Naive thymus-derived CD8-positive, alpha-beta T cell (primary cell): ENCODE results near the gene FOXP2. TPM values are rescaled to one million over a fixed set of nuclear protein-coding genes. Genes with fewer than 3 reads are reported as not detected.
"Not testable (repeated sequence)": the region's sequence is repeated elsewhere in the genome, so short reads cannot be mapped to it uniquely, and the experiment has no call there.

ENCODE experiments used
- ATAC-seq, 2 donors: fragments of 150-1000 bp; cut with Tn5 transposase in 1 of 2; sonication (Bioruptor Pico), chemical (Tn5 transposase) in 1 of 2; 1 replicate in 1 of 2; 2 replicates in 1 of 2; pipeline ENCODE4 v1.10.0; 2021; ENCODE audit warnings: mild to moderate bottlenecking in 2 of 2, moderate library complexity in 2 of 2
- POLR2A ChIA-PET: fragments of 350-600 bp; sonication (Branson Sonifier 250); formaldehyde crosslinking; loops from one replicate; lab custom pipeline; 2021; ENCODE audit warnings: antibody characterized with exemption; lab: Charles Lee
- DNase-seq, 10 donors: peaks; one replicate each; pipeline versions ENCODE4 v3.0.0 to v3.0.0-alpha.2; 2020 to 2022
- H3K27ac Mint-ChIP-seq, 10 donors: one replicate each; pipeline ENCODE4 v1.8.0; 2020 to 2022; ENCODE audit warnings: mild to moderate bottlenecking in 10 of 10, mixed read lengths in 10 of 10, moderate library complexity in 4 of 10, inconsistent platforms in 1 of 10
- H3K27me3 Mint-ChIP-seq, 5 donors: one replicate each; pipeline ENCODE4 v1.8.0; 2021 to 2022; ENCODE audit warnings: mixed read lengths in 5 of 5
- H3K36me3 Mint-ChIP-seq, 3 donors: one replicate each; pipeline ENCODE4 v1.8.0; 2020 to 2022; ENCODE audit warnings: mixed read lengths in 3 of 3, mild to moderate bottlenecking in 2 of 3, inconsistent platforms in 1 of 3
- H3K4me1 Mint-ChIP-seq, 4 donors: one replicate each; pipeline ENCODE4 v1.8.0; 2021 to 2022; ENCODE audit warnings: mixed read lengths in 4 of 4
- H3K4me3 Mint-ChIP-seq, 10 donors: one replicate each; pipeline ENCODE4 v1.8.0; 2020 to 2022; ENCODE audit warnings: mild to moderate bottlenecking in 10 of 10, mixed read lengths in 10 of 10, moderate library complexity in 6 of 10, inconsistent platforms in 1 of 10
- H3K9me3 Mint-ChIP-seq, 9 donors: one replicate each; pipeline ENCODE4 v1.8.0; 2020 to 2022; ENCODE audit warnings: mixed read lengths in 9 of 9, mild to moderate bottlenecking in 3 of 9, inconsistent platforms in 1 of 9, moderate library complexity in 1 of 9
- polyA plus RNA-seq, 3 donors: library from polyadenylated mRNA; unstranded; fragments of 300-500 nt; fragmentation: Illumina TruSeq; gene quantifications; one replicate each; pipeline ENCODE4 v1.2.3, GENCODE V29; 2021
- total RNA-seq, 8 experiments: library from RNA in 2 of 8; stranded (reverse) in 2 of 8; gene quantifications; one replicate each; pipeline ENCODE4 v1.2.3 and lab custom pipeline; 2021 to 2026

FOXP2 gene
- total and polyA plus RNA-seq, 5 experiments from 2014 or later, result not detected

DNA sequence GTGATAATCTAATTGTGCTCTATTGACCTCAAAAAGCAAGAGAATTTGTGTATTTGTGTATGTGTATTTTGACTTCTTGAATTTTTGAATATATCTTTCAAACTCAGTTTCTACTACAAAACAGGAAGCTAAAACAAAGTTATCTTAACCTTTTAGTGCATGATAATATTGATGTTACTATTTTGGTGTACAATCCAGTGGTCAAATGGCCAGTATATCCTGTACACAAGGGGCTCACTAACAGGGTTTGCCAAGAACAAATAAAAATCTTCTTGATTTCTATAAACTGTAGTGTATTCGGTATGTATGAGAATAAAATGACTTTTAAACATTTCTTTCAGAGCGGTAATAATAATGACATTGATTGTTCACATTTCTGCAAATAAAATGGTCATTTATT, 69.6 kb downstream of the FOXP2 start:
- no peak for ATAC-seq
- DNase-seq, result no peak
- POLR2A ChIA-PET, result no interaction called here
- no peak overlapping the region for H3K4me3 Mint-ChIP-seq
- H3K27ac Mint-ChIP-seq, result no peak overlapping the region
- H3K9me3 Mint-ChIP-seq, result peaks cover 3 to 21% (median 11%) of the 10 kb centered on the region in 9 donors
- no peaks in the 10 kb centered on the region for H3K4me1 Mint-ChIP-seq
- peaks cover 0 to 6% (median 0%) of the 10 kb centered on the region in 3 donors for H3K36me3 Mint-ChIP-seq
- H3K27me3 Mint-ChIP-seq, result no peaks in the 10 kb centered on the region

- H3K4me1 Mint-ChIP-seq, result no peaks in the 10 kb centered on the region
- H3K4me3 Mint-ChIP-seq, result no peak overlapping the region
- no peak overlapping the region for H3K27ac Mint-ChIP-seq
- POLR2A ChIA-PET, result no interaction called here
- ATAC-seq (no peak), DNase-seq (no peak)
- H3K9me3 Mint-ChIP-seq, result peaks cover 0 to 27% (median 12%) of the 10 kb centered on the region in 9 donors
- H3K36me3 Mint-ChIP-seq, result peaks cover 0 to 10% (median 0%) of the 10 kb centered on the region in 3 donors
- H3K27me3 Mint-ChIP-seq, result no peaks in the 10 kb centered on the region
Measured at GRCh38 chr7:114487174-114487573, 72.6 kb downstream of the FOXP2 start.

- Mint-ChIP-seq H3K4me1 (no peaks in the 10 kb centered on the region), H3K36me3 (peaks cover 0 to 10% (median 0%) of the 10 kb centered on the region in 3 donors), H3K9me3 (peaks cover 0 to 28% (median 9%) of the 10 kb centered on the region in 9 donors), H3K27ac (no peak overlapping the region), H3K4me3 (no peak overlapping the region), H3K27me3 (no peaks in the 10 kb centered on the region)
- no peak for ATAC-seq
- POLR2A ChIA-PET, result no interaction called here
- no peak for DNase-seq
Measured at GRCh38 chr7:114488696-114489095, 74.1 kb downstream of the FOXP2 start.

DNA sequence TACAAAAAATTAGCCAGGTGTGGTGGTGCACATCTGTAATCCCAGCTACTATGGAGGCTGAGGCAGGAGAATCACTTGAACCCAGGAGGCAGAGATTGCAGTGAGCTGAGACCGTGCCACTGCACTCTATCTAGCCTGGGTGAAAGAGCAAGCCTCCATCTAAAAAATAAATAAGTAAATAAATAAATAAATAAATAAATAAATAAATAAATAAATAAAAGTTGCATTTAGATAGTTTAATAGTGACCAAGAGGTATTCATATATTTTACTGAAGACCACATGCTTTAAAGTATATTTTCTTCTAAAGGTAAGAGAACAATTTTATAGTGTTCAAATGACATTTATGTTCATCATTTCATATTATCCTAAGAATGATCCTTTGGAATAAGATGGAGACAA, 82.9 kb downstream of the FOXP2 start:
- H3K9me3 Mint-ChIP-seq, H3K27me3 Mint-ChIP-seq, DNase-seq, POLR2A ChIA-PET, H3K4me3 Mint-ChIP-seq, H3K4me1 Mint-ChIP-seq, ATAC-seq, H3K36me3 Mint-ChIP-seq, H3K27ac Mint-ChIP-seq: not testable (repeated sequence)

- no peaks in the 10 kb centered on the region for H3K4me1 Mint-ChIP-seq
- no peaks in the 10 kb centered on the region for H3K27me3 Mint-ChIP-seq
- no peak overlapping the region for H3K4me3 Mint-ChIP-seq
- H3K9me3 Mint-ChIP-seq, result peaks cover 0 to 2% (median 0%) of the 10 kb centered on the region in 9 donors
- no peaks in the 10 kb centered on the region for H3K36me3 Mint-ChIP-seq
- no peak for DNase-seq
- H3K27ac Mint-ChIP-seq, result no peak overlapping the region
- POLR2A ChIA-PET, result no interaction called here
- no peak for ATAC-seq
Measured at GRCh38 chr7:114502454-114503254, 88.0 kb downstream of the FOXP2 start.

DNA sequence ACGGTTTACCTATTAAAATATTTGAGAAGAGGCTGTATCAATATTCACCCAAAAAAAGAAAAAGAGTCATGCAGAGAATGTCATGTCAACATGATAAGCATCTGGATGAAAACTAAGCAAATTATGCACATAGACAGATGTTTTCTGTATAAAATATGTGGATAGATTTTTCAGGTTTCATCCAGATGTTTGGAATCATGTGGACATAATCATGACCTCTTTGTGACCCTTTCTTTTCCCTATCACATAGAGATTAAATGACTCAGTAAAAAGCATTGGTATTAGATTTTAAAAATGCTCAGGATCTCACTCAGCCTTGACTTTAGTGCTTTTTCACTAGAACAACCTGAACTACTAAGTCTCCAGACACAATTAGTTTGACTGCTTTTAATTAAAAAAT, 90.0 kb downstream of the FOXP2 start:
- DNase-seq (no peak), ATAC-seq (no peak)
- Mint-ChIP-seq H3K36me3 (no peaks in the 10 kb centered on the region), H3K27me3 (no peaks in the 10 kb centered on the region), H3K27ac (no peak overlapping the region), H3K9me3 (peaks cover 0 to 2% (median 0%) of the 10 kb centered on the region in 9 donors), H3K4me3 (no peak overlapping the region), H3K4me1 (no peaks in the 10 kb centered on the region)
- POLR2A ChIA-PET, result no interaction called here

- DNase-seq (no peak), ATAC-seq (no peak)
- POLR2A ChIA-PET, result no interaction called here
- no peak overlapping the region for H3K27ac Mint-ChIP-seq
- H3K4me3 Mint-ChIP-seq, result no peak overlapping the region
- no peaks in the 10 kb centered on the region for H3K4me1 Mint-ChIP-seq
- H3K27me3 Mint-ChIP-seq, result no peaks in the 10 kb centered on the region
- peaks cover 0 to 6% (median 0%) of the 10 kb centered on the region in 9 donors for H3K9me3 Mint-ChIP-seq
- no peaks in the 10 kb centered on the region for H3K36me3 Mint-ChIP-seq
Measured at GRCh38 chr7:114507381-114507780, 92.8 kb downstream of the FOXP2 start.

- H3K4me3 Mint-ChIP-seq, result no peak overlapping the region
- H3K27ac Mint-ChIP-seq, result no peak overlapping the region
- no peak for DNase-seq
- no peaks in the 10 kb centered on the region for H3K4me1 Mint-ChIP-seq
- no peak for ATAC-seq
- POLR2A ChIA-PET, result no interaction called here
- no peaks in the 10 kb centered on the region for H3K36me3 Mint-ChIP-seq
- H3K27me3 Mint-ChIP-seq, result no peaks in the 10 kb centered on the region
- peaks cover 0 to 6% (median 0%) of the 10 kb centered on the region in 9 donors for H3K9me3 Mint-ChIP-seq
Measured at GRCh38 chr7:114508086-114508485, 93.5 kb downstream of the FOXP2 start.

DNA sequence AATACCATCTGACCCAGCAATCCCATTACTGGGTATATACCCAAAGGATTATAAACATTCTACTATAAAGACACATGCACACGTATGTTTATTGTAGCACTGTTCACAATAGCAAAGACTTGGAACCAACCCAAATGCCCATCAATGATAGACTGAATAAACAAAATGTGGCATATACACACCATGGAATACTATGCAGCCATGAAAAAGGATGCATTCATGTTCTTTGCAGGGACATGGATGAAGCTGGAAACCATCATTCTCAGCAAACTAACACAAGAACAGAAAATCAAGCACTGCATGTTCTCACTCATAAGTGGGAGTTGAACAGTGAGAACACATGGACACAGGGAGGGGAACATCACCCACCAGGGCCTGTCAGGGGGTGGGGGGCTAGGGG, 96.2 kb downstream of the FOXP2 start:
- H3K9me3 Mint-ChIP-seq, POLR2A ChIA-PET, ATAC-seq, H3K36me3 Mint-ChIP-seq, H3K4me1 Mint-ChIP-seq, H3K27ac Mint-ChIP-seq, DNase-seq, H3K27me3 Mint-ChIP-seq, H3K4me3 Mint-ChIP-seq: not testable (repeated sequence)

- POLR2A ChIA-PET, result no interaction called here
- H3K9me3 Mint-ChIP-seq, result peaks cover 0 to 2% (median 0%) of the 10 kb centered on the region in 9 donors
- H3K4me3 Mint-ChIP-seq, result no peak overlapping the region
Measured at GRCh38 chr7:114519240-114519639, 104.6 kb downstream of the FOXP2 start.

DNA sequence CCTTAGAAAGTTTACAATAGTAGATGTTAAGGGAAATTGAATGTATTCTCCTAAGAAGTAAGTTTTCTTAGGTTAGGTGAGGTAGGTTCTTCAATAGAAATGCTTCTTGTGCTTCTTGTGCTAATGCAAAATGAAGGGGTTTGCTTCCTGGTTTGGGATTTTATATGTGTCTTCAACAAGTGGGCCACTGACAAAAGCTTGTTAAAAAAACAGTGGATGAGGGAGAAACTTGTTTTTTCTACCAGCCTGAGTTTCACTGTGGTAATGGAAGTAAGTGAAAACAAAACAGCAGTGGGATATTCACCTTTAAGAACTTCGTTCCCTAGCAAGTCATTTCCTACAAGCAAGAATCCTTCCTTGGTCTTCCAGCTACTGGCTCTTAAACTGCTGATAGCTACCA, 107.5 kb downstream of the FOXP2 start:
- POLR2A ChIA-PET, result no interaction called here
- peaks cover 0 to 2% (median 0%) of the 10 kb centered on the region in 9 donors for H3K9me3 Mint-ChIP-seq
- ATAC-seq (no peak), DNase-seq (no peak)
- no peak overlapping the region for H3K4me3 Mint-ChIP-seq
- no peaks in the 10 kb centered on the region for H3K36me3 Mint-ChIP-seq
- H3K4me1 Mint-ChIP-seq, result no peaks in the 10 kb centered on the region
- H3K27me3 Mint-ChIP-seq, result peaks cover 0 to 4% (median 0%) of the 10 kb centered on the region in 5 donors
- no peak overlapping the region for H3K27ac Mint-ChIP-seq

More at GRCh38 chr7:114519240-114519639, 104.6 kb downstream of the FOXP2 start:
- DNase-seq, result no peak
- H3K27me3 Mint-ChIP-seq, result no peaks in the 10 kb centered on the region
- no peak for ATAC-seq
- H3K4me1 Mint-ChIP-seq, result no peaks in the 10 kb centered on the region
- no peaks in the 10 kb centered on the region for H3K36me3 Mint-ChIP-seq
- H3K27ac Mint-ChIP-seq, result no peak overlapping the region

GRCh38 chr7:114527589-114527988, 113.0 kb downstream of the FOXP2 start:
- no peaks in the 10 kb centered on the region for H3K36me3 Mint-ChIP-seq
- peaks cover 0 to 4% (median 0%) of the 10 kb centered on the region in 5 donors for H3K27me3 Mint-ChIP-seq
- ATAC-seq (no peak), DNase-seq (no peak)
- no peak overlapping the region for H3K27ac Mint-ChIP-seq
- POLR2A ChIA-PET, result no interaction called here
- H3K4me1 Mint-ChIP-seq, result no peaks in the 10 kb centered on the region
- H3K9me3 Mint-ChIP-seq, result peaks cover 0 to 6% (median 0%) of the 10 kb centered on the region in 9 donors
- no peak overlapping the region for H3K4me3 Mint-ChIP-seq

- no peaks in the 10 kb centered on the region for H3K36me3 Mint-ChIP-seq
- DNase-seq (no peak), ATAC-seq (no peak)
- no peak overlapping the region for H3K27ac Mint-ChIP-seq
- no peaks in the 10 kb centered on the region for H3K4me1 Mint-ChIP-seq
- peaks cover 0 to 4% (median 0%) of the 10 kb centered on the region in 5 donors for H3K27me3 Mint-ChIP-seq
- no peak overlapping the region for H3K4me3 Mint-ChIP-seq
- peaks cover 0 to 6% (median 0%) of the 10 kb centered on the region in 9 donors for H3K9me3 Mint-ChIP-seq
- POLR2A ChIA-PET, result no interaction called here
Measured at GRCh38 chr7:114530057-114530611, 115.5 kb downstream of the FOXP2 start.
